Measurements from ENCODE around the gene NHLH2. TPM values are rescaled to one million over a fixed set of nuclear protein-coding genes. Genes with fewer than 3 reads are reported as not detected.

The NHLH2 gene
- polyA plus RNA-seq, 2 of the 4 experiments (the other 2 are of a cell fraction) = not detected

DNA sequence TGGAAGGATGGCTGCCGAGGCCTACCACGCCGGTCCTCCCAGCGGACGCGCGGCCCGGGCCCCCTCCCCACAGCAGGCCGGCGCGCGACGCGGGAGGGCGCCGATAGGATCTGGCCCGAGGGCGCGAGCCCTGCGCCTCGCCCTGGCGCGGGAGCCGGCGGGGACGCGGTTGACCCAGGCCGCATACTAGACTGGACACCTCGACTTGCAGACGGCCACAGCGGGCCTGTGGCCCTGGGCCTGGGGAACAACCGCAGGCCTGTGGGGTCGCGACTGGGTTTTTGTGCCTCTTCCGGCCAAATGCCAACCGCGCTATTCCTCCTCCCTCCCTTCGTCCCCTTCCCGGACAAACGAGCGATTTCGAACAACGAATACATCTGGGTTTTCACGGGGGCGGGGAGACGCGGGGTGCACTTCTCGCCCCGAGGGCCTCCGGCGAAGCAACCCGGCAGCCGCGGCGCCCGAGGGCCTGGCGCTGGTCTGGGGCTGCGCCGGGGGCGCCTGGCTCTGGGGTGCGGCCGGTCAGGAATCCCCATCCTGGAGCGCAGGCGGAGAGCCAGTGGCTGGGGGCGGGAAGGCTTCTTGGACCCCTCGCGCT is 2.4 kb downstream of the NHLH2 start:
- CTCF ChIA-PET = no interaction called here
- no peaks in the 10 kb centered on the region for H3K9me3 ChIP-seq
- H3K27ac ChIP-seq = no peak overlapping the region
- DNase-seq (ENCODE audit: low read depth in 1 of 2, low spot score in 1 of 2) = no peak
- H3K4me1 ChIP-seq = no peaks in the 10 kb centered on the region
- FAIRE-seq = no peak
- H3K4me3 ChIP-seq = no peak overlapping the region
- POLR2A ChIA-PET = no interaction called here
- ATAC-seq = no peak
- TF ChIP-seq RNF2 (IDR thresholded peaks at IDR 0.05; ENCODE audit: borderline replicate concordance, low read depth) (no peak), ZFP36 (IDR thresholded peaks at IDR 0.05; ENCODE audit: borderline replicate concordance, partially characterized antibody) (no peak), PHF8 (IDR thresholded peaks at IDR 0.05; ENCODE audit: borderline replicate concordance, low read depth) (no peak), JUN (IDR thresholded peaks at IDR 0.05) (no peak), TFCP2L1 (CRISPR knock-in tag; IDR thresholded peaks at IDR 0.05) (no peak), JUNB (IDR thresholded peaks at IDR 0.05) (no peak), CHD4 (IDR thresholded peaks at IDR 0.05; ENCODE audit: borderline replicate concordance) (no peak)
- TF ChIP-seq, protein P1, sequence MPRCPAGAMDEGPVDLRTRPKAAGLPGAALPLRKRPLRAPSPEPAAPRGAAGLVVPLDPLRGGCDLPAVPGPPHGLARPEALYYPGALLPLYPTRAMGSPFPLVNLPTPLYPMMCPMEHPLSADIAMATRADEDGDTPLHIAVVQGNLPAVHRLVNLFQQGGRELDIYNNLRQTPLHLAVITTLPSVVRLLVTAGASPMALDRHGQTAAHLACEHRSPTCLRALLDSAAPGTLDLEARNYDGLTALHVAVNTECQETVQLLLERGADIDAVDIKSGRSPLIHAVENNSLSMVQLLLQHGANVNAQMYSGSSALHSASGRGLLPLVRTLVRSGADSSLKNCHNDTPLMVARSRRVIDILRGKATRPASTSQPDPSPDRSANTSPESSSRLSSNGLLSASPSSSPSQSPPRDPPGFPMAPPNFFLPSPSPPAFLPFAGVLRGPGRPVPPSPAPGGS (IDR thresholded peaks at IDR 0.05) = no peak
- TF ChIP-seq, protein P2, sequence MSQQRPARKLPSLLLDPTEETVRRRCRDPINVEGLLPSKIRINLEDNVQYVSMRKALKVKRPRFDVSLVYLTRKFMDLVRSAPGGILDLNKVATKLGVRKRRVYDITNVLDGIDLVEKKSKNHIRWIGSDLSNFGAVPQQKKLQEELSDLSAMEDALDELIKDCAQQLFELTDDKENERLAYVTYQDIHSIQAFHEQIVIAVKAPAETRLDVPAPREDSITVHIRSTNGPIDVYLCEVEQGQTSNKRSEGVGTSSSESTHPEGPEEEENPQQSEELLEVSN (IDR thresholded peaks at IDR 0.05; ENCODE audit: borderline replicate concordance, low read depth) = no peak
- 84% methylated on average over 52 of the region's 67 CpGs for WGBS (ENCODE audit: missing lambda C conversion rate)
- no peak overlapping the region for H3K4me2 ChIP-seq

DNA sequence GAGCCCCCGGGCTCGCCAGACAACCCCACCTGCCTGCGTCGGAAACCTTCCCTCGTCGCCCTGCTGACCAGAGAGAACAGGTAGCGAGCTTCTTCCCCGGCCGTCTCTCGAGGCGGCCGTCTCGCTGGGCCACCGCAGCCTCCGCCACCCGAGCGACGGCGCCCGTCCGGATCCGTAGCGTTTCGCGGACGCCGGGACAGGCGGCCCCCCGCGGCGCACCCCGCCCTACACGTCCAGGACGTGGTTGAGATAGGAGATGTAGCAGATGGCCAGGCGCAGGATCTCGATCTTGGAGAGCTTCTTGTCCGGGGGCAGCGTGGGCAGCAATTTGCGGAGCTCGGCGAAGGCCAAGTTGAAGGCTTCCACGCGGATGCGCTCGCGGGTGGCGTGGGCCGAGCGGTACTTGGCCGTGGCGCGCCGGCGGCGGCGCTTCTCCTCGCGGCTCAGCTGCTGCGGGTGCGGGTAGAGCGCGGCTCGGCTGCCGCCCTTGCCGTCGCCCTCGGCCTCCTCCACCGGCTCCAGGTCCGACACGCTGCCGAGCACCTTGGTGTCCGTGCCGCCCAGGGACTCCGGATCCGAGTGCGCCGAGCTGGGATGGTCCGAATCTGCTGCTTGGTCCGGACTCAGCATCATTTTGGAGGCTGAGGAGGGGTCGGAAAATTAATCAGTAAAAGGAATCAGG is 3.0 kb downstream of the NHLH2 start:
- no peak for DNase-seq (ENCODE audit: low read depth in 1 of 2, low spot score in 1 of 2)
- Histone ChIP-seq H3K9me3 (no peaks in the 10 kb centered on the region), H3K4me3 (no peak overlapping the region), H3K4me1 (no peaks in the 10 kb centered on the region), H3K27ac (no peak overlapping the region), H3K4me2 (no peak overlapping the region)
- TF ChIP-seq MYC (IDR thresholded peaks at IDR 0.05; ENCODE audit: borderline replicate concordance, low read length) = no peak
- TF ChIP-seq EP300 (IDR thresholded peaks at IDR 0.05) = no peak
- no peak for TF ChIP-seq KDM1A (IDR thresholded peaks at IDR 0.05; ENCODE audit: low read depth)
- TF ChIP-seq CHD4 (IDR thresholded peaks at IDR 0.05; ENCODE audit: borderline replicate concordance) = no peak
- TF ChIP-seq FOSB (CRISPR knock-in tag; IDR thresholded peaks at IDR 0.05) = no peak
- TF ChIP-seq EHMT2 (IDR thresholded peaks at IDR 0.05; ENCODE audit: low read depth) = no peak
- TF ChIP-seq JUN (IDR thresholded peaks at IDR 0.05) = no peak
- TF ChIP-seq FOSL2 (IDR thresholded peaks at IDR 0.05) = no peak
- TF ChIP-seq FOSL2 (CRISPR knock-in tag; IDR thresholded peaks at IDR 0.05) = no peak
- TF ChIP-seq ZNF302 (CRISPR knock-in tag; IDR thresholded peaks at IDR 0.05) = no peak
- TF ChIP-seq NPAS2 (CRISPR knock-in tag; IDR thresholded peaks at IDR 0.05; ENCODE audit: borderline replicate concordance) = no peak
- ATAC-seq = no peak
- FAIRE-seq = no peak
- CTCF ChIA-PET = no interaction called here
- 49% methylated on average over 8 of the region's 80 CpGs for WGBS (ENCODE audit: missing lambda C conversion rate)
- POLR2A ChIA-PET = no interaction called here

DNA sequence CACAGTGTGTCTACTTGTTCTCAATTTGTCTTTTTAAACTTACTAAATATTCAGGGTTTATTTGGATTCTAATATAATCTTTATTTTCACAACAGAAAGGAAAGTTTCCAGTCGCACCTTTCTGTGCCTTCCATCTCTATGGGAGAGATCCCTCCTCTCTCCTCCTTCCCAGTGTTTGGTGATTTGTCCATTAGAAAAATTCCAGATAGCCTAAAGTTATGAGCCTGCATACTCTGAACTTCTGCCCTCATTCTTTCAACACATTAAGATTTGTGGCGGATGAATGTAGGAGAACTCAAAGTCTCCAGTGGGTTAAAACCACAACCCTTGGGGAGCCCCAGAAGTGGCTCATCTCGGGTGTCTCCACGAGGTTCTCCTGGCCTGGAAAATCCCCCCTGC is 3.6 kb downstream of the NHLH2 start:
- ATAC-seq (no peak), DNase-seq (ENCODE audit: low read depth in 1 of 2, low spot score in 1 of 2) (no peak), FAIRE-seq (no peak)
- ChIA-PET CTCF (no interaction called here), POLR2A (no interaction called here)
- no peaks in the 10 kb centered on the region for H3K9me3 ChIP-seq
- no peaks in the 10 kb centered on the region for H3K4me1 ChIP-seq
- WGBS (ENCODE audit: missing lambda C conversion rate) = 80% methylated on average over 1 of the region's 4 CpGs
- H3K4me3 ChIP-seq = no peak overlapping the region
- TF ChIP-seq EP300 (IDR thresholded peaks at IDR 0.05) = no peak
- no peak for TF ChIP-seq MYC (IDR thresholded peaks at IDR 0.05; ENCODE audit: borderline replicate concordance, low read length)
- TF ChIP-seq GATA3 (IDR thresholded peaks at IDR 0.05; ENCODE audit: borderline replicate concordance) = no peak
- no peak for TF ChIP-seq EHF (CRISPR knock-in tag; IDR thresholded peaks at IDR 0.05)
- no peak overlapping the region for H3K4me2 ChIP-seq
- no peak overlapping the region for H3K27ac ChIP-seq

All from A549 (cell line).